ENCODE measurements around the gene XYLT1.

DNA sequence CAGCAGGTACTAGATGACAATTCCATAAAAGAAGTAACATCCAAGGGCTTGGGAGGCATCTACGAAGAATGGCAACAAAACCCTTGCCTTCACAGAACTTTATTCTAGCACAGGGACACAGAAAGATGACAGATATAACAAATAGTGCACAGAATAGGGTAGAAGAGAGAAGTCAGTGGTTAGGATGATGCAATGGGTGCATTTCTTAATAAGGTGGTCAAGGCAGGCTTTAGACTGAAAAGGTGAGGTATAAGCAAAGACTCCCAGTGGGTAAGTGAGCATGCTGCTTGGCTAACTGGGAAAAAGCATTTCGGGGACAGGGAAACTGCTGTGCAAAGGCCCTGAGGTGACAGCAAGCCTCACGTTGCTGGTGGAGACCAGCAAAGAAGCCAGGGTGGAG lies 175.9 kb downstream of the XYLT1 start:
- TF ChIP-seq, protein P1, sequence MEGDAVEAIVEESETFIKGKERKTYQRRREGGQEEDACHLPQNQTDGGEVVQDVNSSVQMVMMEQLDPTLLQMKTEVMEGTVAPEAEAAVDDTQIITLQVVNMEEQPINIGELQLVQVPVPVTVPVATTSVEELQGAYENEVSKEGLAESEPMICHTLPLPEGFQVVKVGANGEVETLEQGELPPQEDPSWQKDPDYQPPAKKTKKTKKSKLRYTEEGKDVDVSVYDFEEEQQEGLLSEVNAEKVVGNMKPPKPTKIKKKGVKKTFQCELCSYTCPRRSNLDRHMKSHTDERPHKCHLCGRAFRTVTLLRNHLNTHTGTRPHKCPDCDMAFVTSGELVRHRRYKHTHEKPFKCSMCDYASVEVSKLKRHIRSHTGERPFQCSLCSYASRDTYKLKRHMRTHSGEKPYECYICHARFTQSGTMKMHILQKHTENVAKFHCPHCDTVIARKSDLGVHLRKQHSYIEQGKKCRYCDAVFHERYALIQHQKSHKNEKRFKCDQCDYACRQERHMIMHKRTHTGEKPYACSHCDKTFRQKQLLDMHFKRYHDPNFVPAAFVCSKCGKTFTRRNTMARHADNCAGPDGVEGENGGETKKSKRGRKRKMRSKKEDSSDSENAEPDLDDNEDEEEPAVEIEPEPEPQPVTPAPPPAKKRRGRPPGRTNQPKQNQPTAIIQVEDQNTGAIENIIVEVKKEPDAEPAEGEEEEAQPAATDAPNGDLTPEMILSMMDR (IDR thresholded peaks at IDR 0.05) = no peak
- no peak for TF ChIP-seq ZFX (IDR thresholded peaks at IDR 0.05; ENCODE audit: borderline replicate concordance)
